B cell (primary cell): ENCODE data around the gene SPATA24. TPM values are rescaled to one million over a fixed set of nuclear protein-coding genes. Genes with fewer than 3 reads are reported as not detected.

Experiments
- ATAC-seq: fragments of 200-7000 bp; cut with Tn5 transposase; one replicate; pipeline ENCODE4 v1.10.0; 2021; ENCODE audit warnings: low read depth, mild to moderate bottlenecking, moderate number of reproducible peaks, moderate library complexity
- CTCF ChIA-PET: fragments of 350-600 bp; sonication (Branson Sonifier 250); formaldehyde crosslinking; loops from one replicate; lab custom pipeline; 2021; ENCODE audit warnings: antibody characterized with exemption, inconsistent platforms; lab: Charles Lee
- POLR2A ChIA-PET: fragments of 350-600 bp; sonication (Branson Sonifier 250); formaldehyde crosslinking; loops from one replicate; lab custom pipeline; 2021; ENCODE audit warnings: antibody characterized with exemption; lab: Charles Lee
- DNase-seq: peaks from one replicate; pipeline ENCODE4 v3.0.0; 2013
- H2AFZ ChIP-seq: 2 replicates; pipeline ENCODE4 v1.6.1; 2012; ENCODE audit warnings: mild to moderate bottlenecking, low read depth, low read length; ENCODE audit not compliant: insufficient read depth, poor library complexity, severe bottlenecking
- H3K27ac ChIP-seq, 2 donors: 1 replicate in 1 of 2; 2 replicates in 1 of 2; pipeline ENCODE4 v1.5.1; 2012 to 2013; ENCODE audit warnings: low read length in 2 of 2, mild to moderate bottlenecking in 2 of 2, moderate library complexity in 1 of 2
- H3K27me3 ChIP-seq, 4 experiments: fragments of 200-600 bp in 1 of 4; sonication (generic) in 1 of 4; replicated peaks in 1 of 4; 1 replicate in 2 of 4; 2 replicates in 2 of 4; pipeline versions ENCODE4 v1.6.1 to v1.7.0; 2013 to 2016; ENCODE audit warnings: low read length in 3 of 4, mild to moderate bottlenecking in 2 of 4, mixed read lengths in 1 of 4, moderate library complexity in 1 of 4; ENCODE audit not compliant: insufficient read depth in 4 of 4, control insufficient read depth in 3 of 4; ENCODE audit errors: control extremely low read depth in 1 of 4
- H3K36me3 ChIP-seq, 2 experiments: replicated peaks in 1 of 2; 1 replicate in 1 of 2; 2 replicates in 1 of 2; pipeline versions ENCODE4 v1.6.1 to v1.7.1; 2013; ENCODE audit warnings: low read length in 1 of 2; ENCODE audit not compliant: insufficient read depth in 2 of 2, control insufficient read depth in 1 of 2; ENCODE audit errors: control extremely low read depth in 1 of 2, extremely low read depth in 1 of 2
- H3K4me1 ChIP-seq, 2 donors: fragments of 200-600 bp in 1 of 2; sonication (generic) in 1 of 2; 1 replicate in 1 of 2; 2 replicates in 1 of 2; pipeline versions ENCODE4 v1.5.1 to v1.6.1; 2013 to 2017; ENCODE audit warnings: low read length in 2 of 2; ENCODE audit not compliant: control insufficient read depth in 2 of 2, insufficient read depth in 2 of 2
- H3K4me2 ChIP-seq: replicated peaks from 2 replicates; pipeline ENCODE3; 2012; ENCODE audit warnings: mild to moderate bottlenecking, low read depth, low read length; ENCODE audit not compliant: poor library complexity, severe bottlenecking
- H3K4me3 ChIP-seq, 5 experiments: fragments of 200-600 bp in 1 of 5; sonication (generic) in 1 of 5; 1 replicate in 3 of 5; 2 replicates in 2 of 5; pipeline versions ENCODE4 v1.5.1 to v1.7.0; 2011 to 2016; ENCODE audit warnings: low read length in 4 of 5, mild to moderate bottlenecking in 4 of 5, low read depth in 2 of 5, control low read depth in 1 of 5, moderate library complexity in 1 of 5; ENCODE audit not compliant: insufficient read depth in 1 of 5; ENCODE audit errors: control extremely low read depth in 1 of 5, extremely low read depth in 1 of 5
- H3K79me2 ChIP-seq: fragments of 200-600 bp; sonication (generic); one replicate; pipeline ENCODE4 v1.6.0; 2016; ENCODE audit warnings: low read length; ENCODE audit not compliant: control insufficient read depth, insufficient read depth
- H3K9ac ChIP-seq: fragments of 200-600 bp; sonication (generic); 2 replicates; pipeline ENCODE4 v1.6.1; 2017; ENCODE audit warnings: mild to moderate bottlenecking, low read length, moderate library complexity
- H3K9me3 ChIP-seq, 3 donors: one replicate each; pipeline versions ENCODE4 v1.6.1 to v1.7.1; 2013; ENCODE audit warnings: low read length in 2 of 3; ENCODE audit not compliant: control insufficient read depth in 2 of 3, insufficient read depth in 1 of 3; ENCODE audit errors: control extremely low read depth in 1 of 3
- H4K20me1 ChIP-seq: 2 replicates; pipeline ENCODE4 v1.6.0; 2012; ENCODE audit warnings: mild to moderate bottlenecking, low read length; ENCODE audit not compliant: insufficient read depth, control insufficient read depth, poor library complexity, severe bottlenecking
- H3K27ac Mint-ChIP-seq: one replicate; pipeline ENCODE4 v1.8.0; 2021; ENCODE audit warnings: mixed read lengths
- H3K27me3 Mint-ChIP-seq: one replicate; pipeline ENCODE4 v1.8.0; 2021; ENCODE audit warnings: mixed read lengths
- H3K4me1 Mint-ChIP-seq: one replicate; pipeline ENCODE4 v1.8.0; 2021; ENCODE audit warnings: mixed read lengths
- H3K4me3 Mint-ChIP-seq: one replicate; pipeline ENCODE4 v1.8.0; 2021; ENCODE audit warnings: mixed read lengths
- H3K9me3 Mint-ChIP-seq: one replicate; pipeline ENCODE4 v1.8.0; 2022; ENCODE audit warnings: mixed read lengths; ENCODE audit not compliant: insufficient read depth
- EZH2 ChIP-seq: IDR thresholded peaks from 2 replicates; pipeline ENCODE4 v1.6.1; 2012; ENCODE audit warnings: borderline replicate concordance, low read depth, mild to moderate bottlenecking, moderate library complexity, low read length; ENCODE audit not compliant: insufficient read depth, poor library complexity, severe bottlenecking
- WGBS: methylation state at CpG from one replicate; pipeline ENCODE4 v1.1.5; 2013; ENCODE audit warnings: missing lambda C conversion rate; ENCODE audit not compliant: insufficient coverage; 5-methylcytosine and 5-hydroxymethylcytosine counted together
- intact Hi-C: fragments of 100-400 bp; cut with micrococcal nuclease; formaldehyde crosslinking; loops from one replicate; pipeline ENCODE4 v1.10.0; 2022
- polyA plus RNA-seq: library from polyadenylated mRNA; depleted of rRNA; stranded (reverse); fragments of >200 nt; gene quantifications from 2 replicates; pipeline ENCODE4 v1.2.3, GENCODE V29; 2012
- total RNA-seq, 2 donors: library from RNA; stranded (reverse); fragments of 120-200 nt in 1 of 2; gene quantifications; 1 replicate in 1 of 2; 2 replicates in 1 of 2; pipeline versions ENCODE4 v1.2.3 to v1.2.4, GENCODE V29; 2013 to 2022
- TF ChIP-seq, protein P1 (sequence below): fragments of 200-600 bp; IDR thresholded peaks from one replicate; pipeline ENCODE4 v1.8.0; 2022; ENCODE audit warnings: antibody characterized with exemption, mild to moderate bottlenecking

SPATA24 gene
- total and polyA plus RNA-seq, 2 donors (not counting 1 experiment from before 2014, with no cell fraction given): 2.0 to 6.4 TPM

DNA sequence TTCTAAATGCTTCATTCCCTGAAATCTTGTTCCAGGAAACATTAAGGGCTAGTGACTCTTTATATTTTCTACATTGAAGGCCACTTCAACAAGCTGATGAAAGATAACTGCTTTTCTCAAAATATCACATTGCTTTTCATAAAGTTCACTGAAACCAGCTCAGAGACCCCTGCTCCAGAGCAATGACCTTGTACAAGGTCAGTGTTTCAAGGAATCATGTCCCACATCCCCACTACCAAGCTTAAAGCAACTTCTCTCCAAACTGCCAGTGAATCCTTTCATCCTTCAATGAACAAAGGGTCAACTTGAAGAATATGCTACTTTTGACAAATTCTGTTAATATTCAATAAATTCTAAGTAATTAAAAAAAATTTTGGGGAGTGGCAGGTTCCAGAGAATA lies 12.0 kb upstream of the SPATA24 start:
- H2AFZ ChIP-seq: no peak overlapping the region
- ATAC-seq: no peak
- H4K20me1 ChIP-seq: no peaks in the 10 kb centered on the region
- Mint-ChIP-seq H3K4me3 (no peak overlapping the region), H3K27ac (no peak overlapping the region), H3K4me1 (no peaks in the 10 kb centered on the region), H3K27me3 (no peaks in the 10 kb centered on the region), H3K9me3 (no peaks in the 10 kb centered on the region)
- no peaks in the 10 kb centered on the region for H3K9me3 ChIP-seq
- intact Hi-C loops: no loop called here
- H3K27ac ChIP-seq: no peak overlapping the region
- POLR2A ChIA-PET: no interaction called here
- CTCF ChIA-PET: no interaction called here
- H3K9ac ChIP-seq: no peak overlapping the region
- peaks cover 0 to 12% of the 10 kb centered on the region in 2 experiments for H3K36me3 ChIP-seq
- no peaks in the 10 kb centered on the region for H3K27me3 ChIP-seq
- H3K4me1 ChIP-seq: no peaks in the 10 kb centered on the region
- no peak for TF ChIP-seq EZH2
- TF ChIP-seq, protein P1, sequence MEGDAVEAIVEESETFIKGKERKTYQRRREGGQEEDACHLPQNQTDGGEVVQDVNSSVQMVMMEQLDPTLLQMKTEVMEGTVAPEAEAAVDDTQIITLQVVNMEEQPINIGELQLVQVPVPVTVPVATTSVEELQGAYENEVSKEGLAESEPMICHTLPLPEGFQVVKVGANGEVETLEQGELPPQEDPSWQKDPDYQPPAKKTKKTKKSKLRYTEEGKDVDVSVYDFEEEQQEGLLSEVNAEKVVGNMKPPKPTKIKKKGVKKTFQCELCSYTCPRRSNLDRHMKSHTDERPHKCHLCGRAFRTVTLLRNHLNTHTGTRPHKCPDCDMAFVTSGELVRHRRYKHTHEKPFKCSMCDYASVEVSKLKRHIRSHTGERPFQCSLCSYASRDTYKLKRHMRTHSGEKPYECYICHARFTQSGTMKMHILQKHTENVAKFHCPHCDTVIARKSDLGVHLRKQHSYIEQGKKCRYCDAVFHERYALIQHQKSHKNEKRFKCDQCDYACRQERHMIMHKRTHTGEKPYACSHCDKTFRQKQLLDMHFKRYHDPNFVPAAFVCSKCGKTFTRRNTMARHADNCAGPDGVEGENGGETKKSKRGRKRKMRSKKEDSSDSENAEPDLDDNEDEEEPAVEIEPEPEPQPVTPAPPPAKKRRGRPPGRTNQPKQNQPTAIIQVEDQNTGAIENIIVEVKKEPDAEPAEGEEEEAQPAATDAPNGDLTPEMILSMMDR: no peak
- no peaks in the 10 kb centered on the region for H3K79me2 ChIP-seq
- H3K4me3 ChIP-seq: no peak overlapping the region
- no peak for DNase-seq
- no peak overlapping the region for H3K4me2 ChIP-seq

DNA sequence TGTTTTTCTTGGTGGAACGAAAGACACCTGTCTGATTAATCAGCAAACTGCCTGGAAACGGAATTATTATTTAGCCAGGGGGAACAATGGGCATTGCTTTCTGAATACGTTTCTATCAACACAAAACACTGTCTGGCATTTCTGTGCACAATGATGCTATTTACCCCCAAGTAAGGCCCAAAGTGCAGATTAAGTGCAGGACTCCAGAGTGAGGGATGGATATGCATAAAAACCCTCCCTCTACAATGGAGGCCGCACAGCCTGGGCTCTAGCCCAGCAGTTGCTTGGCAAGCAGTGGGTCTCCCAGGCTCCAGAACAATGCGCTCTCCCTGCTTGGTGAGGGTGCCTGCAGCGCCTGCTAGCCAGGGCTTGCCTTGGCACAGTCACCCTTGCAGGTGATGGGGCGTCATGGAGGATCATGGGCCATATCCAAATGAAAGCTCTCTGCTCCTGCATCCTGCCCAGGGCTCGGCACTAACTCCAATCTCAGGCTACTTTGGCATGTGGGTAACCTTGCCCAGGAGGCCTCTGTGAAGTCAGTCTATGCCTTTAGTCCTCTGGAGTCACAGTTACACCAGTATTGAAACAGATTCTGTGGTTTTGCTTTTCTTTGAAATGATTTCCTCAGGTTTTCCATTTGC lies 11.5 kb upstream of the SPATA24 start:
- Histone ChIP-seq H3K9me3 (no peaks in the 10 kb centered on the region), H3K79me2 (no peaks in the 10 kb centered on the region), H3K27ac (no peak overlapping the region), H3K4me3 (no peak overlapping the region), H3K36me3 (peaks cover 0 to 12% of the 10 kb centered on the region in 2 experiments), H3K4me2 (no peak overlapping the region), H3K4me1 (no peaks in the 10 kb centered on the region), H3K27me3 (no peaks in the 10 kb centered on the region), H3K9ac (no peak overlapping the region), H2AFZ (no peak overlapping the region), H4K20me1 (no peaks in the 10 kb centered on the region)
- Mint-ChIP-seq H3K27me3 (no peaks in the 10 kb centered on the region), H3K9me3 (no peaks in the 10 kb centered on the region), H3K4me3 (no peak overlapping the region), H3K27ac (no peak overlapping the region), H3K4me1 (no peaks in the 10 kb centered on the region)
- ATAC-seq: no peak
- 88% methylated on average over 6 of the region's 8 CpGs for WGBS
- intact Hi-C loops: no loop called here
- ChIA-PET CTCF (no interaction called here), POLR2A (no interaction called here)
- no peak for TF ChIP-seq EZH2
- TF ChIP-seq, protein P1: no peak
- DNase-seq: no peak
